Activated gamma-delta T cell (primary cell): Measurements from ENCODE around the gene PTGDS.

Source experiments
- DNase-seq: peaks from one replicate; lab custom pipeline; 2025; lab: John Stamatoyannopoulos, UW

PTGDS gene

GRCh38 chr9:136957901-136958300 lies 19.4 kb upstream of the PTGDS start:
- DNase-seq = no peak

DNA sequence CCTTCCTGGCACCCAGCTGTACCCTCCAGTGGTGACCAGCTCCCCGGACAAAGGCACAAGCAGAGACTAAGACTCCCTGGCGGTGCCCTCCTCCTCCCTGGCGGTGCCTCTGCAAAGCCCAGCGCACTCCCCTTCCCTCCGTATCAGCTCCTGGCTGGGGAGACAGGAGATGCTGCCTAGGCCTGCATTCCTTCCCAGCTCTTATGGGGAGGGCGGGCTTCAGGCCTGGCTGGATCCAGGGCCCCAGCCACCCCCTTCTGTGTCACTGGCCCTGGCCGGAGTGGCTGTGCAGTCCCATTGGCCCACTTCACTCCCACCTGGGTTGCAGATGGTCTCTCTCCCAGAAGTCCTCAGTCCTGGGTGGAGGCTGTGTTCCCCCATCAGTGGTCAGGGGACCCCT lies 18.8 kb upstream of the PTGDS start:
- DNase-seq = no peak

DNA sequence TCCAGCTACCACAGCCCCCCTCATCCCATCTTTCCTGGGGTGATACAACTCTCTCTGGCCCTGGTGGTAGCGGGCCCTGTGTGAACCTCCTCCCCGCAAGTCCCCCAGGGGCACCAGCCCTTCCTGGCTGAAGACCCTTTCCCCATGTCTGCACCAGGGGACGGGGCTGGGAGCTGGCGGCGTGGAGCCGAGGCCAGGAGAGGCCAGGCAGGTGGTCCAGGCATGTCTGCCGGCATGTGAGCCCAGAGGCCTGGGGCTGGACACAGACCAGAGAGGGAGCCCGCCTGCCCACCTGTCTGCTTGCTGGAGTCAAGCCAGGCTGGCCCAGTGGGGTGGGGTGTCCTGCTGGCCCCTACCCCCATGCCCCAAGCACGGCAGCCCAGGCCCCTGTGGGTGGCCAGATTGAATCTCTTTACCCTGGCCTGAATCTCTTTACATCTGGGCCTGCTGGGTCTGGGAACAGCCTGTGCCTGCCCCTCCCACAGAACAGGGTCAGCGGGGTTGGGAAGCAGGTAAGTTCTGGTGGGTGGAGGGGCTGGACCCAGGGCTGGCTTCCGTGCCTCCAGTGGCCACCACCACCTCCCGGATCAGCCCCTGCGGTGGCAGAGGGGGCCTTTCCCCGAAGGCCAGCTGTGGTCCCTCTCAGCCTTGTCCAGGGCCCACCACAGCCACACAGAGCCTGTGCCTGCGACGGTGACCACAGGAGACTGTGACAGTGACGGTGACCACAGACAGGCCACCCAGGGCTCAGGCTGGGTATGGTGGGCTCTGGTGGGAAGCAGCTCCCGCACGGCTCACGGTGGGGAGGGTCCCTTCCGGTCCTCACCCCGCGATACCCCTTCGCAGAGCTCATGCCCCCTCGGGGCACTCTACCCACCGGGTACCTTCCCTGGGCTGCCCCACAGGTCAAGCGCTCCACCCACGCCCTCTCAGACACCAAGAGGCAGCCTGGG lies 18.1 kb upstream of the PTGDS start:
- no peak for DNase-seq

DNA sequence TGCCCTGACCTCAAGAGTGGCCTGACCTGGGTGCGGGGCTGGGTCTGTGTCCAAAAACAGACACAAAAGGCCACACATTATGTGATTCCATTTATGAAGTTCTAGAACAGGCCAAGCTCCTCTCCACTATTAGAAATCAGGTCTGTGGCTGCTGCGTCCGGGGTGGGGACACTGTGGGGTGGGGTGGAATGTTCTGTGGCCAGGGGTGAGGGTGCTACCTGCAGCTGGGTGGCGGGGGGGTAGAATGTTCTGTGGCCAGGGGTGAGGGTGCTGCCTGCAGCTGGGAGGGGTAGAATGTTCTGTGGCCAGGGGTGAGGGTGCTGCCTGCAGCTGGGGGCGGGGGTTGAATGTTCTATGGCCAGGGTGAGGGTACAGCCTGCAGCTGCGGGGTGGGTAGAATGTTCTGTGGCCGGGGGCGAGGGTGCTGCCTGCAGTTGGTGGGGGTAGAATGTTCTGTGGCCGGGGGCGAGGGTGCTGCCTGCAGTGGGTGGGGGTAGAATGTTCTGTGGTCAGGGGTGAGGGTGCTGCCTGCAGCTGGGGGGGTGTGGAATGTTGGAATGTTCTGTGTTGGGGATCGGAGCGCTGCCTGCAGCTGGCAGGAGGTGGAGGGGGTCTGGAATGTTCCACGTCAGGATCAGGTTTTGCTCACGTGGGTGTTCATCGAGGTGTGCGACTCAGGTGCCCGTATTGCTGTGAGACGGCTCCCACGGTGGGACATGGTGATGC lies 16.9 kb upstream of the PTGDS start:
- DNase-seq = peak; percentile 38

DNA sequence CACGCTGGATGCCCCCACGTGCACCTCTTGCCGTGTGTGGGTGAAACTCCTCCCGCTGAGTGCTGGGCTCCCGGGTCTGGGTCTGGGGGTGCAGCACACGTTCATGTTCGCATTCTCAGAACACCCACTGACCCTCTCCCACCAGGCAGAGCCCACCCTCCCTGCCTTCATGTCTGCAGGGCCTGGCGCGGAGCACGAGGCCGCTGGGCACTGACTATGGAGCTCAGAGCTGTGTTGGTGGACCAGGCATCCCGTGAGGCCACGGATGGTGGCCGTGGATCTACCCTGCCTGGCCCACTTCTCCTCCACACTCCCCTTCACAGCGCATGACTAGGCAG lies 16.4 kb upstream of the PTGDS start:
- DNase-seq = no peak

DNA sequence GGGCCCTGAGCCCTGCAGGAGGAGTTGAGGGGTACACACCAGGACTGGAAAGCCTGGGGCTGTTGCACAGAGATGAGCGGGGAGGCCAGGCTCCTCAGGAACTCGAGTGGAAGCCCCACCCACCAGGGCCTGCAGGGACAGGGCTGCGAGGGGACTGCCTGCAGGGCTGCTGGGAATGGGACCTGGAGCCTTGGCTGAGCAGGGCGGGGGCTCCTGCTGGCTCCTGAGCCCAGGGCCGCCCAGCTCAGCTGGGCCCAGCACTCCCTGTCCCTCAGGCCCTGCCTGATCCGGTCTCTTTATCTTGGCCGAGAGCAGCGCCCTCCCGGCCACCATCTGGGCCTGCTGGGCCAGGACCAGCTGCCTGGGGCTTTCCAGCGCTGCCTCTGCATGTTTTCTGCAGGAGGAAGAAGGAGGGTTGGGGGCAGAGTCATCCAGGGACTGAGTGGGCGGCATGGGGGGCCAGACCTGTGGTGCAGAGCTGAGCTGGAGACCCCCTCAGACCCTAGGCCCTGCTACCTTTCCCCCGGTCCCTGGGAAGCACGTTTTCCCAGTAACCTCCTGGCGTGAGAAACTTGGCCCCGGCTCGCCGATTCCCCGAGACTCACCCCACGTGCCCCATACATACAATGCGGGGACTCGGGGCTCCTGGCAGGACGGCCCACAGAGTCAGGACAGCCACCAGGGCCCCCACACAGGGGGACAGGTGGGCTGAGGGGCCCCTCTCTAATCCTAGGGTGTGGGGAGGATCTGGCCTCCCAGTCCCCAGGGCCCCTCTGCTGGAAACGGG lies 15.8 kb upstream of the PTGDS start:
- no peak for DNase-seq

DNA sequence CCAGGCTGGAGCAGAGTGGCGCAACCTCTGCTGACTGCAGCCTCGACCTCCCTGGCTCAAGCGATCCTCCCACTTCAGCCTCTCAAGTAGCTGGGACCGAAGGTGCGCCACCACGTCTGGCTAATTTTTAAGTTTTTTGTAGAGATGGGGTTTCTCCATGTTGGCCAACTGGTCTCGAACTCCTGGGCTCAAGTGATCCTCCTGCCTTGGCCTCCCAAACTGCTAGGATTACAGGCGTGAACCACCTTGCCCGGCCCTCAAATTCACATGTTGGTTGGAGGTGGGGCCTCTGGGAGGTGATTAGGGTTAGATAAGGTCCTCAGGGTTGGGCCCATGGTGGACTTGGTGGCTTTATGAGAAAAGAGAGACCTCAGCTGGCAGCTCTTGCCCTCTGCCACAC lies 15.1 kb upstream of the PTGDS start:
- DNase-seq = no peak

GRCh38 chr9:136962701-136963248 lies 14.5 kb upstream of the PTGDS start:
- no peak for DNase-seq

DNA sequence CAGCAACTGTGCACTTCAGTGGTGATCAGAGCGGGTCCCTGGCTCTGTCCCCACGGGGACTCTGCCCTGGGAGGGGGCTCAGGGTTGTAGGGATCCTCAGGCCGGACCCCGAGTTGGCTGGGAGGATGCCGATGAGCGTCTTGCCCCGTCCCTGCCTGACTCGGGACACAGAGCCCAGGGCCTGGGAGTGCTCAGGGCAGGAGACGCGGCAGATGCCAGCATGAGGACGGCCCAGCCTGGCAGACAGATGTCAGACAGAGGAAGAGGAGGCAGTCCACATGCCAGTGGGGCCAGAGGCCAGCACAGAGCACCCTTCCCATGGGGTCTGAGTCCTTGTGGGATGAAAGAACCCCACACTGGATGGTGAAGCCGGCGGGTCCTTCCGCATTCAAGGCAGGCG lies 14.0 kb upstream of the PTGDS start:
- DNase-seq = no peak

- no peak for DNase-seq
Observed at GRCh38 chr9:136963751-136964150, 13.6 kb upstream of the PTGDS start.

- no peak for DNase-seq
Observed at GRCh38 chr9:136964171-136964689, 13.1 kb upstream of the PTGDS start.

DNA sequence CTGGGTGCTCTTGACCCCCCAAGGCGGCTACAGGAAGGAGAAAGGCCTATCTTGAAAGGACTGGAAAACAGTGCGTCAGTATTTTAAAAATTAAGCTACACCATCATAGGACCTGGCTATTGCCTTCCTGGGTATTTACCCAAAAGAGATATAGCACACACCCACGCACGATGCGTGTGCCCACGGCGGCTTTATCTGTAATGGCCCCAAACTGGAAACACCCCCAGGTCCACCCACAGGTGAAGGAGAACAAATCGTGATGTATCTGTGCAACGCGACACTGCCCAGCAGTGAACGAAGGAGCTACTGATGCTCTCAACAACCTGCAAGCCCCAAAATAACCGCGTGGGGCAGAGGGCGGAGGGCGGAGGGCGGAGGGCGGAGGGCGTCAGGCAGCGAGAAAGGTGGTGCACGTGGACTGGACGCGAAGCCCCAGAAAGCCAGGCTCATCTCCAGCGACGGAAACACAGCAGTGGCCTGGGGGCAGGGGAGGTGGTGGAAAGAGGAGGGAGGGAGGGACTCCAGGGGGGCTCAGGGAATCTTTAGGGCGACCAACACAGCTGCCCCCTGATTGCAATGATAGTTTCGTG lies 12.4 kb upstream of the PTGDS start:
- DNase-seq = no peak

GRCh38 chr9:136965771-136966484 lies 11.4 kb upstream of the PTGDS start:
- DNase-seq = no peak

- no peak for DNase-seq
Observed at GRCh38 chr9:136968333-136969127, 8.8 kb upstream of the PTGDS start.

- no peak for DNase-seq
Observed at GRCh38 chr9:136969150-136969549, 8.2 kb upstream of the PTGDS start.

- DNase-seq = no peak
Observed at GRCh38 chr9:136969774-136970173, 7.5 kb upstream of the PTGDS start.

DNA sequence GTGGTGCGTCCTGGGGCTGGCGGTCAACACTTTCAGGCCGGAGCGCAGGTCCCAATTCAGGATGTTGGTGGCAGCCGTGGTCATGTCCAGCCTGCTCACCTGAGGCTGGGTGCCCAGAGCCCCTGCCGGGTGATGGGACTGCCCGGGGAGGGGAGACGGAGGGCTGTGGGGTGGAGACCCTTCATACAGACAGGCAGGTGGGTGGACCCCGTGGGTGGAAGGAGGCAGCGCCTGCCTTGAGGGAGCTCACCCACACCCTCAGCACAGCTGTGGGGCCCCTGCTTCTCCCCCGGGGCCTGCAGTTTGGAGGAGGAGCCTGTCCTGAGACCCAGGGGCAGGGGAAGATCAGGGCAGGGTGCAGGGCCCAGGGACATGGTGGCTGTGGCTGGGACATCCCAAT lies 6.9 kb upstream of the PTGDS start:
- DNase-seq = no peak

DNA sequence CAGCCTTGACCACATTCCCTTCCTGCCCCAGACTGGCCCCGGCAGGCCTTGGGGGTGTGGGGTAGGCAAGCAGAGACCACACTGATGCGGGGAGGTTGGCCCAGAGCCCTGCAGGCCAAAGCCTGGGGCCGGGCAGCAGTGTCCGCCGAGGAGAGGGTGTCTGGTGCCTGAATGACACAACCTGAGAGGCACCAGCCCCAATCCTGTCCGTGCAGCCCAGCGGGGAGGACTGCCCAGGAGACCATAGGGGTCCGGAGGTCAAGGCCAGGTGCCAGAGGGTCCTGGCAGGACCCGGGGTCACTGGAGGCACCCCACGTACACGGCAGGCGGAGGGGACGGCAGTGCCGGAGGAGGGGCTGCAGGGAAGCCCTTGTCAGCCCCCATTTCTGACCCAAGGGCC lies 5.6 kb upstream of the PTGDS start:
- no peak for DNase-seq

DNA sequence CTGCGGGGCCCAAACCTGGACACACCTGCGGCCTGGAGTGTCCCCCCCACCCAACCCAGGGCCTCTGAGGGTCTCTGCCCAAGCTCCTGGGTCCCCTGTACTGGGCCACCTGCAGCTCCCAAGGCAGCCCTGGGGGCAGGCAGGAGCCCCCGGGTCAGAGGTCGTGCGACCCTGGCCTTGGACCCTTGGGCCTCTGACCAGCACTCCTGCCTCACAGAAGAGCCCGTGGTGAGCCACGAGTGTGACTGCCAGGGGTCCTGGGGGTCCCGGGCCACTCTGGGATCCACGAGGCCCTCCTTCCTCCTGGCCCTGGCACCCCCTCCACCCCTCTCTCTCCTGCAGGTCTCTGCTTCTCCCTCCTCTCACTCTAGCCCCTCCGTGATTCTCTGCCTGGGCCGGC lies 5.0 kb upstream of the PTGDS start:
- no peak for DNase-seq

DNA sequence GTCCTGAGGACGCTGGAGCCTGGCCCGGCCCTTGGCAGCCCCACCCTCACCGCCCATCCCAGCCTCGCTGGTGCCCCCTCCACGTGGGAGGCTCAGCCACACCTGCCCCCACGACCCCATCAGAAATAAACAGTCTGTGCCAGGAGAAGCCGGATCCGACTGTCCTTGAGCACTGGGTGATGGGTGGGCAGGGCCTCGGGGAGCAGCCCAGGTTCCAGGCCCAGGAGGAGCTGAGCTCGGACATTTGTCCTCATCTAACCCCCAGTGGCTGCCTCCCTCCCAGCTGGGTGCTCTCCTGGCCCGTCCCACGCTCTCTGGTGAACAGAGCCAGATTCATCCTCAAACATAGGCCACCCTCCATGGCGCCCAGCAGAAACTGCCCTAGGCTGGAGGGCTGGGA lies 4.6 kb upstream of the PTGDS start:
- DNase-seq = no peak
